K562 (cell line): ENCODE results near the gene DDC.
"Not testable (repeated sequence)": the region's sequence is repeated elsewhere in the genome, so short reads cannot be mapped to it uniquely, and the experiment has no call there.

Experiments
- CC2D1A ChIP-seq: fragments of 450-650 bp; IDR thresholded peaks from 2 replicates; pipeline ENCODE4 v1.6.1; 2017; ENCODE audit warnings: mild to moderate bottlenecking
- CEBPB ChIP-seq: fragments of 450-650 bp; IDR thresholded peaks from 2 replicates; pipeline ENCODE4 v1.6.1; 2016; ENCODE audit warnings: missing genetic modification characterization, missing compliant biosample characterization
- ELK1 ChIP-seq: sonication (generic); formaldehyde crosslinking; IDR thresholded peaks from 2 replicates; pipeline ENCODE4 v1.8.1; 2022; ENCODE audit warnings: missing genetic modification reagents
- ETV6 ChIP-seq, 3 experiments: fragments of 150-350 bp in 1 of 3; sonication (generic) in 1 of 3; formaldehyde crosslinking in 1 of 3; IDR thresholded peaks; 2 replicates each; pipeline versions ENCODE4 v1.6.1 to v1.8.0; 2014 to 2022; ENCODE audit warnings: borderline replicate concordance in 2 of 3, low read depth in 2 of 3, antibody characterized with exemption in 1 of 3, low read length in 1 of 3, mild to moderate bottlenecking in 1 of 3, missing genetic modification reagents in 1 of 3
- ILF3 ChIP-seq: fragments of 450-650 bp; IDR thresholded peaks from 2 replicates; pipeline ENCODE4 v1.6.1; 2018; ENCODE audit warnings: antibody characterized with exemption, mild to moderate bottlenecking, moderate library complexity, borderline replicate concordance
- KAT2B ChIP-seq: IDR thresholded peaks from one replicate; pipeline ENCODE4 v1.6.1; 2012; ENCODE audit warnings: low read depth, mild to moderate bottlenecking, control low read depth, inconsistent platforms, low read length, moderate library complexity
- MCM3 ChIP-seq: fragments of 450-650 bp; IDR thresholded peaks from 2 replicates; pipeline ENCODE4 v1.6.1; 2016
- SP1 ChIP-seq: sonication (generic); formaldehyde crosslinking; IDR thresholded peaks from 2 replicates; pipeline ENCODE4 v1.8.1; 2022; ENCODE audit warnings: mild to moderate bottlenecking, missing genetic modification reagents
- TF ChIP-seq, protein P1 (sequence below): IDR thresholded peaks from 2 replicates; pipeline ENCODE4 v1.6.1; 2011; ENCODE audit warnings: borderline replicate concordance, low read depth, mild to moderate bottlenecking, moderate library complexity, low read length; ENCODE audit not compliant: insufficient read depth, poor library complexity, severe bottlenecking

GRCh38 chr7:50519350-50519749 lies 45.9 kb downstream of the DDC start:
- TF ChIP-seq, protein P1, sequence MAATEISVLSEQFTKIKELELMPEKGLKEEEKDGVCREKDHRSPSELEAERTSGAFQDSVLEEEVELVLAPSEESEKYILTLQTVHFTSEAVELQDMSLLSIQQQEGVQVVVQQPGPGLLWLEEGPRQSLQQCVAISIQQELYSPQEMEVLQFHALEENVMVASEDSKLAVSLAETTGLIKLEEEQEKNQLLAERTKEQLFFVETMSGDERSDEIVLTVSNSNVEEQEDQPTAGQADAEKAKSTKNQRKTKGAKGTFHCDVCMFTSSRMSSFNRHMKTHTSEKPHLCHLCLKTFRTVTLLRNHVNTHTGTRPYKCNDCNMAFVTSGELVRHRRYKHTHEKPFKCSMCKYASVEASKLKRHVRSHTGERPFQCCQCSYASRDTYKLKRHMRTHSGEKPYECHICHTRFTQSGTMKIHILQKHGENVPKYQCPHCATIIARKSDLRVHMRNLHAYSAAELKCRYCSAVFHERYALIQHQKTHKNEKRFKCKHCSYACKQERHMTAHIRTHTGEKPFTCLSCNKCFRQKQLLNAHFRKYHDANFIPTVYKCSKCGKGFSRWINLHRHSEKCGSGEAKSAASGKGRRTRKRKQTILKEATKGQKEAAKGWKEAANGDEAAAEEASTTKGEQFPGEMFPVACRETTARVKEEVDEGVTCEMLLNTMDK, result not testable (repeated sequence)
- not testable (repeated sequence) for TF ChIP-seq ETV6 (IDR thresholded peaks at IDR 0.05; ENCODE audit: borderline replicate concordance in 1 of 2, low read depth in 2 of 2, low read length in 1 of 2); ETV6 (CRISPR knock-in tag; IDR thresholded peaks at IDR 0.05; ENCODE audit: borderline replicate concordance); ILF3; SP1 (CRISPR knock-in tag); ELK1 (CRISPR knock-in tag); KAT2B; MCM3; CEBPB (tag); CC2D1A
